ENCODE measurements around the gene TMEM95.

The TMEM95 gene

DNA sequence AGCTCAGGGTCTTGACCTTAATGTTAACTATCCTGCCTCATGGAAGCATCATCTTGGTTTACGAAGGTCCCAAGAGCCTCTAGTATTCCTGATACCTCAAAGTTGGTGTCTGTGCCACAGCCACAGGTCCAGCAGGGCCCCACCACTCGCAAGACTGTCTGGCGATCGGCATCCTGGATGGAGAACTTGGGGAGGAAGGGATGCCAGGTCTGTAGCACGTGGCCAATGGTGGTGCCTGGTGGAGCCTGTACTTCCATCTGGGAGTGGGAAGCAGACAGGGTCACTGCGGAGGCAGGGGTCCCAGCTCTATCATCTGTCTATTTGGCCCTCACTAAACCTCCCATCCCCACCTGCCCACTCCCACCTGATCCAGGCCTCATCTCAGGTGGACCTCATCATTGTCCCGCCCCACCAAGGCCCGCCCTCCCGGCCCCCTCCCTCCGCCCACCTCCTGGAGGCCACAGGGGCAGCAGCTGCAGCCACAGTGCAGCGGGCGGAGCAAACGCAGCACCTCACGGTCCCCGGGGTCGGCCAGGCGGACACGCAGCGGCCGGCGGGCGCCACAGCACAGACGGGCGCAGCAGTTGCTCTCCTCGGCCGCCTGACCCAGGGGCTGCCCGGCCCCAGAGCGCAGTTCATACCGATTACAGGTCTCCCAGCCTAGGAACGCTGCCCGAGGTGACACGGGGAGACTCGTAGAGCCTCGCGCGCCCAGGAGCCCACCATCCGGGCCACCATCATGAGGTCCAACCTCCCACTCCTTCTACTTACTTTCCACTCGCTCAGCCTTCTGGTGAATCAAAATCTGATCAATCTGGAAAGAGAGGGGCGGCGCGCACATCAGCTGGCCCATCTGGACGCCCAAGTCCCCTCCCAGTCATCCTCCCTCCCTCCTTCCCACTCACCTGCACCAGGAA is 38.0 kb downstream of the TMEM95 start:
- H3K4me3 ChIP-seq (ENCODE audit: low read depth, low read length), result peak overlapping the region; percentile 88
- POLR2A ChIA-PET, result interaction anchor here (0.6 kb wide), 1 partner anchor 164 kb away, joined by 3 read pairs; no protein-coding TSS in a partner anchor
- DNase-seq (ENCODE audit: low read depth, low spot score), result no peak
- TF ChIP-seq, protein P1, sequence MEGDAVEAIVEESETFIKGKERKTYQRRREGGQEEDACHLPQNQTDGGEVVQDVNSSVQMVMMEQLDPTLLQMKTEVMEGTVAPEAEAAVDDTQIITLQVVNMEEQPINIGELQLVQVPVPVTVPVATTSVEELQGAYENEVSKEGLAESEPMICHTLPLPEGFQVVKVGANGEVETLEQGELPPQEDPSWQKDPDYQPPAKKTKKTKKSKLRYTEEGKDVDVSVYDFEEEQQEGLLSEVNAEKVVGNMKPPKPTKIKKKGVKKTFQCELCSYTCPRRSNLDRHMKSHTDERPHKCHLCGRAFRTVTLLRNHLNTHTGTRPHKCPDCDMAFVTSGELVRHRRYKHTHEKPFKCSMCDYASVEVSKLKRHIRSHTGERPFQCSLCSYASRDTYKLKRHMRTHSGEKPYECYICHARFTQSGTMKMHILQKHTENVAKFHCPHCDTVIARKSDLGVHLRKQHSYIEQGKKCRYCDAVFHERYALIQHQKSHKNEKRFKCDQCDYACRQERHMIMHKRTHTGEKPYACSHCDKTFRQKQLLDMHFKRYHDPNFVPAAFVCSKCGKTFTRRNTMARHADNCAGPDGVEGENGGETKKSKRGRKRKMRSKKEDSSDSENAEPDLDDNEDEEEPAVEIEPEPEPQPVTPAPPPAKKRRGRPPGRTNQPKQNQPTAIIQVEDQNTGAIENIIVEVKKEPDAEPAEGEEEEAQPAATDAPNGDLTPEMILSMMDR (IDR thresholded peaks at IDR 0.05; ENCODE audit: insufficient read depth, low read length, missing control alignments), result no peak
- CTCF ChIA-PET, result interaction anchor here (0.7 to 1.6 kb wide), 3 partner anchors 9 to 89 kb away, joined by 3 to 4 read pairs (median 4); no protein-coding TSS in a partner anchor

DNA sequence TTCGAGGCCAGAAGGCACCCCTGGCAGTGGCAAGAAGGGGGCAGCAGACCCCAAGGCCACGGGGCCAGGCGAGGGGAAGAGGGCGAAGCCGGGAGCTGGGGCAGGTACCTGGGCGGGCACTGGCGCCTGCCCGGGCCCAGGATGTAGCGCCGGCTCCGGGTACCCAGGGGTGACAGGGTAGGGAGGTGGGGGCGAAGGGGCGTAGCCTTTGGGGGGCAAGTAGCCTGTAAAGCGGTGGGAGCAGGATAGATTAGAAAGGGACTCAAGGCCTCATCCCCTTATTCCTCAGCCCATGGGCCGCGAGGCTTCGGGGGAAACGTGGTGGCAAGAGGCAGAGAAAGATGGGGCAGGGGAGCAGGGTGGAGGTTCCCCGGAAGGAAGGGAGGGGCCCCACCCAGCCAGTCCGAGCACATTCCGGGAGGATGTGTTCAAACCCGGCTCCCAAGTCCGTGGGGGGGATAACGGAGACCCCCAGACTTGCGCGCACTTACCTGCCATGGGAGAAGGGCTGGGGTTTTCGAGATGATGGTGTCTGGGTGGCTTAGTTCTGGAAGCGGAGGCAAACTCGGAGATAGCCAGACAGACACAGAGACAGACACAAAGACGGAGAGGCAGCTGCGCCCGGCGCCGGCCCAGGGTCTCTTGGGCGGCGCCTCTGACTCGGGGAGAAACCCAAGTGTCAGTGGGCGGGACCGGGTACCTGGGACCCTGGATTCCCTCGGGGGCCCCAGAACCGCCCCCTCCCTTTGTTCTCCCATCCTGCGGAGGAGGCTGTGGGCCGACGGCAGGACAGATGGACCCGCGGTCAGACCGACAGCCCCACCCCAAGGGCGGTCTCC is 38.9 kb downstream of the TMEM95 start:
- CTCF ChIA-PET, result interaction anchor here (1.3 to 1.6 kb wide), 2 partner anchors 10 to 43 kb away, joined by 4 read pairs; no protein-coding TSS in a partner anchor
- H3K4me3 ChIP-seq (ENCODE audit: low read depth, low read length), result peak overlapping the region; percentile 88
- POLR2A ChIA-PET, result interaction anchor here (0.6 to 1.0 kb wide), 7 partner anchors 8 to 164 kb away, joined by 3 to 6 read pairs (median 3); partner anchors contain the start of gene TMEM256
- TF ChIP-seq, protein P1 (IDR thresholded peaks at IDR 0.05; ENCODE audit: insufficient read depth, low read length, missing control alignments), result peak; percentile 15
- no peak for DNase-seq (ENCODE audit: low read depth, low spot score)

DNA sequence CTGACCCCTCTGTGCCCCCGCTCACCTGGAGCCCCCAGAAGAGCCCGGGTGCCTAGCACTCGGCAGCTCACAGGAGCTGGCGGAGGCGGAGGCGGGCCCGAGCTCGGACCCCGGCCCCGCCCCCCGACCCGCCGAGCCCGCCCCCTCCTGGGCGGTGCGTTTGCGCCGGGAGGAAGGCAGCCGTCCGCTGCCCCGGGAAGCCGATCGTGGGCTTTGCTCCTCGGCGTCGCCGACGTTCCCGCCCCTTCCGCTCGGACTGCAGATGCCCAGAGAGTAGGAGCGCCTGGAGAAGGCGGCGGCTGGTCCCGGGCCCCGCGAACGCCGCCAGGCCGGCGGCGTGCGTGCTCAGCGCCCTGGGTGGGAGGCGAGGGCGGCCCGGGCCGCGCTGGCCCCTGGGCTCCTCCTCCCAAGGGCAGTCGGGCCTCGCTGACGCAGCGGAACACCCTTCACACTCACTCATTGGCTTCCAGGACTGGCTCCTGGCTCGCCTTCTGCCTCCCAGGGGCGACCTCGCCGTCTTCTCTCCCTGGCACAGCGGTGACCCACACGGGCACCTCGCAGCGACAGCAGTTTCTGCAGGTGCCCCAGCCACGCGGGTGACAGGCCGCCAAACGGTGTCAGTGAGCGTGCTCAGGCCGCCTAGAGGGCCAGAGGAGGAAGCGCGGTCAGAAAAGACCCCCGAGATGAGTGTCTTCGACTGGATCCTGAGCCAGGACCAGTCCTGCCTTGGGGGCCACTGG is 39.7 kb downstream of the TMEM95 start, which contains the start of gene PLSCR3:
Gene PLSCR3 (minus strand): TSS at position 74 of the 740 bp plus-strand sequence. CDS start 415 bp downstream, outside the sequence.
- ChIA-PET POLR2A (interaction anchor here (0.6 to 1.0 kb wide), 7 partner anchors 9 to 89 kb away, joined by 3 to 6 read pairs (median 3); partner anchors contain the start of gene TMEM256), CTCF (interaction anchor here (1.1 to 1.6 kb wide), 3 partner anchors 10 to 43 kb away, joined by 3 to 4 read pairs (median 4); no protein-coding TSS in a partner anchor)
- H3K4me3 ChIP-seq (ENCODE audit: low read depth, low read length), result peak within 1 kb of the TSS; percentile 88
- DNase-seq (ENCODE audit: low read depth, low spot score), result no peak
- TF ChIP-seq, protein P1 (IDR thresholded peaks at IDR 0.05; ENCODE audit: insufficient read depth, low read length, missing control alignments), result peak; percentile 44

DNA sequence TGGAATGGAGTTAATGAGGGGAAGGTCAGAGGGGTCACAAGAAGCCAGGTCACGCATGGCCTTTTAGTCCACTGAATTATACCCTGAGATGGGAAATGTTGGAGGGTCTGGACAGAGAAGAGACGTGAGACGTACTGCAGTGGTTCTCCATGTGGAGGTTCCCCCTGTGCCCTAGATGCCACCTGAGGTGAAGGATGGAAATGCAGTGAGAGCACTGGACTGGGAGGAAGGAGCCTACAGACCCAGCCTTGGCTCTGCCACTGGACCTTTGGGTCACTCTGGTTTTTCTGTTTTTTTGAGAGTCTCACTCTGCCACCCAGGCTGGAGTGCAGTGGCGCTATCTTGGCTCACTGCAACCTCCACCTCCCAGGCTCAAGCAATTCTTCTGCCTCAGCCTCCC is 41.2 kb downstream of the TMEM95 start:
- CTCF ChIA-PET, result interaction anchor here (1.0 kb wide), 1 partner anchor 165 kb away, joined by 4 read pairs; no protein-coding TSS in a partner anchor
- DNase-seq (ENCODE audit: low read depth, low spot score), result no peak
- TF ChIP-seq, protein P1 (IDR thresholded peaks at IDR 0.05; ENCODE audit: insufficient read depth, low read length, missing control alignments), result no peak
- H3K4me3 ChIP-seq (ENCODE audit: low read depth, low read length), result no peak overlapping the region
- POLR2A ChIA-PET, result no interaction called here

DNA sequence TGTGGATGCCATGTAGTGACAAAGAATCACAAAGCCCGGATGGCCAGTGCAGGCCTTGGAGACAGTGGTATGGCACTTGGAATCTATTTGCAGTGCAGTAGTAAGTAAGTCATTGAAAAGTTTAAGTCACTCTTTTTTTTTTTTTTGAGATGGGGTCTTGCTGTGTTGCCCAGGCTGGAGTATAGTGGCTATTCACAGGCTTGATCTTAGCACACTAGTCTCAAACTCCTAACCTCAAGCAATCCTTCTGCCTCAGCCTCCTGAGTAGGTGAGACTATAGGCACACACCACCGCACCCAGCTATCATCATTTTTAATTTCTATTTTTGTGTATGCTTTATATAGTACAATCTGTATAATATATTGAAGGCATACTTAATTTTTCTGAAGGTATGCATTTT is 43.7 kb downstream of the TMEM95 start:
- H3K4me3 ChIP-seq (ENCODE audit: low read depth, low read length), result no peak overlapping the region
- POLR2A ChIA-PET, result interaction anchor here (0.7 kb wide), 1 partner anchor 132 kb away, joined by 4 read pairs; no protein-coding TSS in a partner anchor
- TF ChIP-seq, protein P1 (IDR thresholded peaks at IDR 0.05; ENCODE audit: insufficient read depth, low read length, missing control alignments), result no peak
- no peak for DNase-seq (ENCODE audit: low read depth, low spot score)
- CTCF ChIA-PET, result interaction anchor here (0.9 to 1.9 kb wide), 3 partner anchors 13 to 162 kb away, joined by 5 to 8 read pairs (median 6); no protein-coding TSS in a partner anchor

Measured in AG04449 (cell line).